ENCODE measurements around the gene EPS8L2.

The EPS8L2 gene

DNA sequence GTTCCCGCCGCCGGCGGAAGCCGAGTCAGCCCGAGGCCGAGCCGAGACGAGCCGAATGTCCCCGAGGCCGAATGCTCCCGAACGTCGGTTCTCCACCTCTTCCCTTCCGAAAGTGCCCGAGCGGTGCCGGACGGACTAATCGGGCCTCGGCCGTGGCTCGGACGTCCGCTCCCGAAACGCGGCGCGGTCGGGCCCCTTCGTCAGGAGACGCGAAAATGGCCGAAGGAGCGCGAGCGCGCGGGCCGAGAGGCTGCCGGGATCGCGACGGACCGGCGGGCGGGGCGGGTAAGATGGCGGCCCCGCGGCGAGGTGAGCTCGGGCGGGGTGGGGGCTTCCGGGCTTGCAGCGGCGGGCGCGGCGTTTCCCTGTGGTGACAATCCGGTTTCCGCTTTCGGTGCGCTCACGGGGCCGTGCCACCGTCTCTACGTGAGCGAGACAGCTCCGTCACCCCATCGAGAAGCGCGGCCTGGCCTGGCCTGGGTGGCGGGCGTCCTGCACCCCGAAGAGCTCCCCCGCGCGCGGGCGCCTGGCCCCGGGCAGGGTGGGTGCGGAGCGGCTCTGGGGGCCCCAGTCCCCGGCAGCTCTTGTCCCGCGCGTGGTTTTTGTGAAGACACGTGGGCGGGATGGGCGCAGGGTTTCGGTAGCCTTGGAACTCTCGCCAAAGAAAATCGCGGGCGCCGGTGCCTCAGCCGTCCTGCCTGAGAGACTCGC, 10.3 kb upstream of the EPS8L2 start, which contains the start of gene TMEM80:
Gene TMEM80 (plus strand): TSS at position 279 of the 711 bp plus-strand sequence. CDS start 12 bp downstream, at position 291.
- Histone ChIP-seq H3K27me3 (ENCODE audit: control insufficient read depth, insufficient read depth, low read length, poor library complexity, severe bottlenecking) (no peaks in the 10 kb centered on the region), H3K27ac (ENCODE audit: insufficient read depth, low read depth, low read length, poor library complexity, severe bottlenecking) (peak within 1 kb of the TSS; percentile 98), H3K4me3 (ENCODE audit: insufficient read depth, low read depth, low read length) (peak within 1 kb of the TSS; percentile 99), H3K9me3 (ENCODE audit: control insufficient read depth, low read length) (no peaks in the 10 kb centered on the region), H3K4me1 (ENCODE audit: control insufficient read depth, insufficient read depth, low read length) (peaks cover 16% of the 10 kb centered on the region), H3K36me3 (ENCODE audit: control insufficient read depth, insufficient read depth, low read length) (peaks cover 3% of the 10 kb centered on the region)
- 0% methylated on average over 101 of the region's 101 CpGs for WGBS, 2 experiments

DNA sequence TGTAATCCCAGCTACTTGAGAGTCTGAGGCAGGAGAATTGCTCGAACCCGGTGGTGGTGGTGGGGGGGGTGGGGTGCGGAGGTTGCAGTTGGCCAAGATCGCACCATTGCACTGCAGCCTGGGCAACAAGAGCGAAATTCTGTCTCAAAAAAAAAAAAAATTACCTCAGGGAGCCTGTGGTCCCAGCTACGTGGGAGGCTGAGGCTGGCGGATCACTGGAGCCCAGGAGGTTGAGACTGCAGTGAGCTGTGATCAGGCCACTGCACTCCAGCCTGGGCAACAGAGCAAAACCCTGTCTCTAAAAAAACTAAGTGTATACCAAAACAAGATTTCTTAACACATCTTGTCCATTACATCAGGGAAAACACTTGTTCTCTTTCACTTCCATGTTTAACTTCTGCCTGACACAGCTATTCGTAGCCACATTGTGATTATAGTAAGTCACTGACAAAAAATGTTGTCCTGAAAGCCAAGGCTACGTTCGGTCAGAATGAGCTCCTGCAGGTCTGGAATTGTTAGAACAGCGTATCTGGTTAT, 9.0 kb upstream of the EPS8L2 start:
- H3K4me3 ChIP-seq (ENCODE audit: insufficient read depth, low read depth, low read length): no peak overlapping the region
- 87 to 88% methylated on average over 11 of the region's 11 CpGs for WGBS, 2 experiments

DNA sequence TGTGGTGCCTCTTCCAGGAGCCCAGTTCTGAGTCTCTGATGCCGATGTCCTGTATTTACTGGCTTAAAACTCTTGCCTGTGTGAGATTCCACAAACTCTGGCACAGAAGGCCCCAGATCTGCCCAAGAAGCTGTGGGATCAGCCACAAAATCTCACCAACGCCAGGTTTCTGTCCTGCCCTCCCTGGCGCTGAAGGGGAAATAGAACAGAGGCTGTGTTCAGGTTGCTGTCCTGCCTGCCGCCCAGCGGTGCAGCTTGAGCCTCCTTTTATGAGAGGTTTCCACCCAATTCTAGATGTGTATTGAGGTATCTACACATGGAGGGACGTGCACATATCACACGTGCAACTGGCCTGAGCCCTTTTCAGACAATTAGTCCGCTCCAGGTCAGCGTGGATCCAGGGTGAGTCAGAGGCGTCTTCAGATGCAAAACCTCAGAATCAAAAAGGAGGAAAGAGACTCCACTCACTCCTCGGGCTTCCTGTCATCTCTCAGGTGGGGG, 8.2 kb upstream of the EPS8L2 start:
- Histone ChIP-seq H3K27ac (ENCODE audit: insufficient read depth, low read depth, low read length, poor library complexity, severe bottlenecking) (no peak overlapping the region), H3K27me3 (ENCODE audit: control insufficient read depth, insufficient read depth, low read length, poor library complexity, severe bottlenecking) (no peaks in the 10 kb centered on the region), H3K4me1 (ENCODE audit: control insufficient read depth, insufficient read depth, low read length) (peaks cover 14% of the 10 kb centered on the region), H3K36me3 (ENCODE audit: control insufficient read depth, insufficient read depth, low read length) (no peaks in the 10 kb centered on the region), H3K9me3 (ENCODE audit: control insufficient read depth, low read length) (no peaks in the 10 kb centered on the region), H3K4me3 (ENCODE audit: insufficient read depth, low read depth, low read length) (no peak overlapping the region)
- 65 to 66% methylated on average over 11 of the region's 11 CpGs for WGBS, 2 experiments

More for the DNA sequence above, 9.0 kb upstream of the EPS8L2 start:
- no peaks in the 10 kb centered on the region for H3K36me3 ChIP-seq (ENCODE audit: control insufficient read depth, insufficient read depth, low read length)
- peaks cover 16% of the 10 kb centered on the region for H3K4me1 ChIP-seq (ENCODE audit: control insufficient read depth, insufficient read depth, low read length)
- no peaks in the 10 kb centered on the region for H3K27me3 ChIP-seq (ENCODE audit: control insufficient read depth, insufficient read depth, low read length, poor library complexity, severe bottlenecking)
- H3K27ac ChIP-seq (ENCODE audit: insufficient read depth, low read depth, low read length, poor library complexity, severe bottlenecking): no peak overlapping the region
- no peaks in the 10 kb centered on the region for H3K9me3 ChIP-seq (ENCODE audit: control insufficient read depth, low read length)

DNA sequence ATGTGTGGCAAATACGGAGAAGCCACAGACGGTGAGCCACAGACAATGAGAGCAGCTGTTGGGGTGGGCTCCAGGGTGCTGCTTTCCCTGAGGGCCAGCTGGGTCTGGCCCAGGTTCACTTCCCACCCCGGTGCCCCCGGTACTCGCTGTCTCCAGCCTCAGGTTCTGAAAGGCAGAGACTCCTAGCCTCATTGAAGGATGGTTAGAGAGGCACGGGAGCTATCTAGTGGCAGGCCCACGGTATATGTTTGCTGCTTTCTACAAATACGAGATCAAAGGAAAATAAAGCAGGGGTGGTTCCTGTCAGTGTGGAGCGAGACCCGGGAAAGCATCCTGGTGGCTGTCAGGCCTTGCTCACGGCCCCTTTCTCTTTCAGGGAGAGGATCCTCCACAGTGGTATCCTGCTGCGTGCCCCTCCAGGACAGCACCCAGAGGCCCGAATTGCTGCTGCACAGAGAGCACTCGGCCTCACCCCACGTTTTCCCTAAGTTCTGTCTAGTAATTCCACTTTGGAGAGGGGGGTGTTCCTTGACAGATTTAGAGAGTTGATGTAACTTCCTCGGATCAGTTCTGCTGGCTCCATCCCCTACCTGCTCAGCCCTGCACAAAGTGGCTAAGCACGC, 7.4 kb upstream of the EPS8L2 start:
- H3K9me3 ChIP-seq (ENCODE audit: control insufficient read depth, low read length): no peaks in the 10 kb centered on the region
- H3K4me1 ChIP-seq (ENCODE audit: control insufficient read depth, insufficient read depth, low read length): peaks cover 6% of the 10 kb centered on the region
- H3K4me3 ChIP-seq (ENCODE audit: insufficient read depth, low read depth, low read length): no peak overlapping the region
- no peaks in the 10 kb centered on the region for H3K36me3 ChIP-seq (ENCODE audit: control insufficient read depth, insufficient read depth, low read length)
- WGBS, 2 experiments: 78 to 85% methylated on average over 17 of the region's 17 CpGs
- no peak overlapping the region for H3K27ac ChIP-seq (ENCODE audit: insufficient read depth, low read depth, low read length, poor library complexity, severe bottlenecking)
- H3K27me3 ChIP-seq (ENCODE audit: control insufficient read depth, insufficient read depth, low read length, poor library complexity, severe bottlenecking): no peaks in the 10 kb centered on the region

DNA sequence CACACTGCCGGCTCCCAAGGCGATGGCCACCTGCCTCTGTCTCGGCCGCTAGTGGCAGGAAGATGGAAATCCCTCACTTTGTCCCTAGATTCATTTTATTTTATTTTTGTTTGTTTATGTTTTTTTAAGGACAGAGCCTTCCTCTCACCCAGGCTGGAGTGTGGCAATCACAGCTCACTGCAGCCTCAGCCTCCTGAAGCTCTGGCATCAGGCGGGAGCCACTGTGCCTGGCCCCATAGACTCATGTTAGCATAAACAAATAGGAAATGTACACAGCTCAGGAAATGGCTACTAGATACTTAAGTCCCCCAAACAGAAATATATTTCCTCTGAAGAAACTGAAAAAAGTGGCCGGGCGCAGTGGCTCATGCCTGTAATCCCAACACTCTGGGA, 6.9 kb upstream of the EPS8L2 start:
- 93 to 94% methylated on average over 7 of the region's 7 CpGs for WGBS, 2 experiments
- Histone ChIP-seq H3K4me3 (ENCODE audit: insufficient read depth, low read depth, low read length) (no peak overlapping the region), H3K9me3 (ENCODE audit: control insufficient read depth, low read length) (no peaks in the 10 kb centered on the region), H3K27ac (ENCODE audit: insufficient read depth, low read depth, low read length, poor library complexity, severe bottlenecking) (no peak overlapping the region), H3K4me1 (ENCODE audit: control insufficient read depth, insufficient read depth, low read length) (peaks cover 1% of the 10 kb centered on the region), H3K36me3 (ENCODE audit: control insufficient read depth, insufficient read depth, low read length) (no peaks in the 10 kb centered on the region), H3K27me3 (ENCODE audit: control insufficient read depth, insufficient read depth, low read length, poor library complexity, severe bottlenecking) (no peaks in the 10 kb centered on the region)

DNA sequence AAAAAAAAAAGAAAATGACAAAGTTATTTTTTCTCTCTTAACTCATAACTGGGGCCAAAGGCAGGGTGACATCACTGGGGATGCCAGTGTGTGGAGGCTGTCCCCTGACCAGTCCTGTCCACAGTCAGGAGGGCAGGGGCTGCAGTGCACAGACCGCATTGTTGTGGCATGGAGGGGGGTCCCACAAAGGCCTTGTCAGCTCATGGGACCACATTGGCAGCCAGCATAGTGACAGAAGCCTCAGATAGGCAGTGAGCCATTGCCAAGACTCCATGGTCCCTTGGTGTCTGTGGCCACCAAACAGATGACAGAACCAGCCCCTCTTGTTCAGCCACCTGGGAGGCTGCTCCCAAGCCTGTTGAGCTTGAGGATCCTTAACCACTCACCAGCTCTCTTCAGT, 6.3 kb upstream of the EPS8L2 start:
- Histone ChIP-seq H3K4me1 (ENCODE audit: control insufficient read depth, insufficient read depth, low read length) (no peaks in the 10 kb centered on the region), H3K9me3 (ENCODE audit: control insufficient read depth, low read length) (no peaks in the 10 kb centered on the region), H3K36me3 (ENCODE audit: control insufficient read depth, insufficient read depth, low read length) (no peaks in the 10 kb centered on the region), H3K4me3 (ENCODE audit: insufficient read depth, low read depth, low read length) (no peak overlapping the region), H3K27me3 (ENCODE audit: control insufficient read depth, insufficient read depth, low read length, poor library complexity, severe bottlenecking) (no peaks in the 10 kb centered on the region), H3K27ac (ENCODE audit: insufficient read depth, low read depth, low read length, poor library complexity, severe bottlenecking) (no peak overlapping the region)
- WGBS, 2 experiments: 93 to 95% methylated on average over 1 of the region's 1 CpG

DNA sequence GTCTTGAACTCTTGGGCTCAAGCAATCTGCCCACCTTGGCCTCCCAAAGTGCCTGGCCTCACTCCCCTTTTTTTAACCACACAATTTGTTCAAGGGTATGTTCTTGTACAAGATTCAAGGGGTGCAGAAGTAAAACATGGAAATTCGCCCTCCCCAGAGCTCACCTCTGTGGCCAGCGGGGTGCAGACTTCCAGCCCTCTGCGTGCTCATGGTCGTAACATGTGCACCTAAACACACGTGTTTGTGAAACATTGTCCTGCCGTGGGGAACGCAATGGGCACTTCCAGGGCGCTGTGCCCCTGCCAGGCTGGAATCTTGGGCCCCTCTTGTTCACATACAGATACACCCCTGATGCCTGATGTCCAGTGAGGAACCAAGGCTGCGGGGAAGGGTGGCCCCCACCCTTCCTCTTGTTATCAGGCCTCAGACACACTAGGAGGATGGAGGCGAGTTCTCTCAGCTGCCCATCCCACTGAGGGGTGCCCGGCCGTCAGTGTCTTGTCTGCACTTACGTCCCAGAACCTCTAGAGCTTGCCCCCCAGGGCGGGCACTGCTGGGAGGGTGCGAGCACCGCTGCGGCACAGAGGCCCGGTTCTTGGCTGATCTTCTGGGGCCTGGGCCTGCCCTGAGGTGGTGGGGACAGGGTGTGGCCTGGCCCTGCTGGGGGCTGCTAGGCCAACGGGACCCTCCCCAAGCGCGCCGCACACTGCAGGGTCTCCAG, 4.1 kb upstream of the EPS8L2 start:
- Histone ChIP-seq H3K4me1 (ENCODE audit: control insufficient read depth, insufficient read depth, low read length) (peaks cover 2% of the 10 kb centered on the region), H3K36me3 (ENCODE audit: control insufficient read depth, insufficient read depth, low read length) (no peaks in the 10 kb centered on the region), H3K27ac (ENCODE audit: insufficient read depth, low read depth, low read length, poor library complexity, severe bottlenecking) (no peak overlapping the region), H3K4me3 (ENCODE audit: insufficient read depth, low read depth, low read length) (no peak overlapping the region), H3K27me3 (ENCODE audit: control insufficient read depth, insufficient read depth, low read length, poor library complexity, severe bottlenecking) (peaks cover 19% of the 10 kb centered on the region), H3K9me3 (ENCODE audit: control insufficient read depth, low read length) (no peaks in the 10 kb centered on the region)
- WGBS, 2 experiments: 95 to 96% methylated on average over 22 of the region's 22 CpGs

DNA sequence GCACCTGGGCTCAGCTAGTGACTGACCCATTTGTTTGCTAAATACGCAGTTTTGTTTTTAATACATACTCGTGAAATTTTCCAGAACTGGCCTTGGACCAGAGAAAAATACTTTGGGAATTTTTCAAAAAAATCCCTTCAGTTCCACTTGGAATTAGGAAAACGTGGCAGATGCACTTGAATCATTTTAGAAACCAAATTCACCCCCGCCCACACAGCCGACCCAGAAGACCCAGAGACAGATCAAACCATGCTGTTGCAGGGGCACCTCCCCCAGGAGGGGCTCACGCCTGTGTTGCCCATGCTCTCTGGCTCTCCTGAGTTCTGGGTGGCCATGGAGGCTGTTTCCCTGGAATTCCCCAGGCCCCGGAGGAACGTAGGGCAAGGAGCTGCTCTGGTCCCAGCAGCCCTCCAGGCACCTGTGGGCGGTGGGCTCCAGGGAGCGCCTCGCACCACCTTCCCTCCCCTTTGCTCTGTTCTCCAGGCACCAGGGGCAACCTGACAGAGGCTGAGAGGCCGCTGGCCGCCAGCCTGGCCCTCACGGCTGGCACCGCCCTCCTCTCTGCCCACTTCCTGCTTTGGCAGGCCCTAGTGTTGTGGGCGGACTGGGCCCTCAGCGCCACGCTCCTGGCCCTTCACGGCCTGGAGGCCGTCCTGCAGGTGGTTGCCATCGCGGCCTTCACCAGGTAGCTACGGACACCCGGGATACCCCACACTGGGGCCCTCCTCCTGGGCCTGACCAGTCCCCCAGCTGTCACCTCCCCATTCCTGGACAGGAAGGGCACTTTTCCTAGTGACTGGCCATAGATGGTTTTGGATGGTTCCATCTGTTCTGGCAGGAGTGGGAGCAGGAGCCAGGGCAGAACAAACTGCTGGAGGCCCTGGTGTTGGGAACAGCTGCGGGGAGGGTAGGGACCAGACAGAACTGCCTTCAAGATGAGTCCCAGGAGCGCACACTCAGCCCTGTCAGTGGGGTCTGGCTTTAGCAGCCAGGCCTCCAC, 3.3 kb upstream of the EPS8L2 start:
- 91 to 93% methylated on average over 26 of the region's 26 CpGs for whole genome bisulfite sequencing, 2 experiments
- Histone ChIP-seq H3K4me1 (ENCODE audit: control insufficient read depth, insufficient read depth, low read length) (peaks cover 11% of the 10 kb centered on the region), H3K27me3 (ENCODE audit: control insufficient read depth, insufficient read depth, low read length, poor library complexity, severe bottlenecking) (peaks cover 26% of the 10 kb centered on the region), H3K36me3 (ENCODE audit: control insufficient read depth, insufficient read depth, low read length) (no peaks in the 10 kb centered on the region), H3K27ac (ENCODE audit: insufficient read depth, low read depth, low read length, poor library complexity, severe bottlenecking) (no peak overlapping the region), H3K9me3 (ENCODE audit: control insufficient read depth, low read length) (no peaks in the 10 kb centered on the region), H3K4me3 (ENCODE audit: insufficient read depth, low read depth, low read length) (no peak overlapping the region)

DNA sequence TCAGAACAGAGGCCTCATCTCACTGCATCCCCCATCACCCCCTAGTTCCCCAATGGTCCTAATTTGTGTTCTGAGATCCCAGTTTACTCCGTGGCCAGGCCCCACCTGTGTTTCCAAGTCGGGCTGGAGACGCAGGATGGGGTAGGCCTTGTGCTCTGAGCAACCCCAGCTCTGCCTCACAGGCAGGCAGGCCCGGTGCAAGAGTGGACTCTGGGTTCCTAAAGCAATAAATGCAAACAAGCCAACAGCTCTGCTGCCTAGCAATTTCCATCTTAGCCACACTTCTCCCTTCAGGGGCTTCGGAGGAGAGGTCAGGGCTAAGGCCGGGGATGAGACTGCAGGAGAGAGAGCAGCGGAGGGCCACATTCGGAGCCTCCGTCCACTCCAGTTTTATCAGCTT, 2.5 kb upstream of the EPS8L2 start:
- Histone ChIP-seq H3K9me3 (ENCODE audit: control insufficient read depth, low read length) (no peaks in the 10 kb centered on the region), H3K27ac (ENCODE audit: insufficient read depth, low read depth, low read length, poor library complexity, severe bottlenecking) (no peak overlapping the region), H3K36me3 (ENCODE audit: control insufficient read depth, insufficient read depth, low read length) (no peaks in the 10 kb centered on the region), H3K4me3 (ENCODE audit: insufficient read depth, low read depth, low read length) (no peak overlapping the region), H3K4me1 (ENCODE audit: control insufficient read depth, insufficient read depth, low read length) (peaks cover 11% of the 10 kb centered on the region), H3K27me3 (ENCODE audit: control insufficient read depth, insufficient read depth, low read length, poor library complexity, severe bottlenecking) (peaks cover 26% of the 10 kb centered on the region)
- 93 to 96% methylated on average over 9 of the region's 9 CpGs for WGBS, 2 experiments
